Fibroblast of lung (primary cell): Measurements from ENCODE around the gene OIP5.

Source experiments
- EZH2 ChIP-seq: IDR thresholded peaks from 2 replicates; pipeline ENCODE4 v1.5.1; 2012; ENCODE audit warnings: low read length, control low read depth, mild to moderate bottlenecking; ENCODE audit errors: missing control alignments
- TF ChIP-seq, protein P1 (sequence below), 2 donors: IDR thresholded peaks in 1 of 2; conservative IDR thresholded peaks in 1 of 2; 1 replicate in 1 of 2; 2 replicates in 1 of 2; pipeline ENCODE4 v1.5.1; 2011 to 2012; ENCODE audit warnings: low read length in 2 of 2, control low read depth in 1 of 2, inconsistent platforms in 1 of 2, low read depth in 1 of 2, mild to moderate bottlenecking in 1 of 2

DNA sequence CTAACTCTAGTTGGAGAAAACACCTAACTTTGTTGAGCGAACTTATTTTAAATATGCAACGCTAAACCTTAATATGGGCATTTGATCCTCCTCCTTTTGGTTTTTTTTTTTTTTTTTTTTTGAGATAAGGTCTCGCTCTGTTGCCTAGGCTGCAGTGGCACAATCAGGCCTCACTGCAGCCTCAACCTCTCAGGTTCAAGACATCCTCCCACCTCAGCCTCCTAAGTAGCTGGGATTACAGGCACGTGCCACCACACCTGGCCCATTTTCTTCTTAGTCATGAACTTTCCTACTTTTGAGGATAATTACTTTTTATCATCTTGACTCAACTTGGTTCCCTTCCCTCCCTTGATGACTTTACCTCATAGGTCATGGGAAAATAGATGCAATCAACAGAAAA is 4.2 kb upstream of the OIP5 start:
- TF ChIP-seq EZH2, result no peak
- TF ChIP-seq, protein P1, sequence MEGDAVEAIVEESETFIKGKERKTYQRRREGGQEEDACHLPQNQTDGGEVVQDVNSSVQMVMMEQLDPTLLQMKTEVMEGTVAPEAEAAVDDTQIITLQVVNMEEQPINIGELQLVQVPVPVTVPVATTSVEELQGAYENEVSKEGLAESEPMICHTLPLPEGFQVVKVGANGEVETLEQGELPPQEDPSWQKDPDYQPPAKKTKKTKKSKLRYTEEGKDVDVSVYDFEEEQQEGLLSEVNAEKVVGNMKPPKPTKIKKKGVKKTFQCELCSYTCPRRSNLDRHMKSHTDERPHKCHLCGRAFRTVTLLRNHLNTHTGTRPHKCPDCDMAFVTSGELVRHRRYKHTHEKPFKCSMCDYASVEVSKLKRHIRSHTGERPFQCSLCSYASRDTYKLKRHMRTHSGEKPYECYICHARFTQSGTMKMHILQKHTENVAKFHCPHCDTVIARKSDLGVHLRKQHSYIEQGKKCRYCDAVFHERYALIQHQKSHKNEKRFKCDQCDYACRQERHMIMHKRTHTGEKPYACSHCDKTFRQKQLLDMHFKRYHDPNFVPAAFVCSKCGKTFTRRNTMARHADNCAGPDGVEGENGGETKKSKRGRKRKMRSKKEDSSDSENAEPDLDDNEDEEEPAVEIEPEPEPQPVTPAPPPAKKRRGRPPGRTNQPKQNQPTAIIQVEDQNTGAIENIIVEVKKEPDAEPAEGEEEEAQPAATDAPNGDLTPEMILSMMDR (conservative IDR thresholded peaks at IDR 0.05 in 1 of 2, IDR thresholded peaks at IDR 0.05 in 1 of 2; ENCODE audit: low read depth in 1 of 2, low read length in 2 of 2), result no peak
